HepG2 (cell line): ENCODE results near the gene GRIK3. TPM values are rescaled to one million over a fixed set of nuclear protein-coding genes. Genes with fewer than 3 reads are reported as not detected.

Source experiments
- ATAC-seq: fragments of 200-7000 bp; cut with Tn5 transposase; 3 replicates; pipeline ENCODE4 v1.9.1; 2020; ENCODE audit warnings: mild to moderate bottlenecking, moderate library complexity
- BruUV-seq: library from RNA; stranded (reverse); fragments of 400-500 nt; replicated peaks from 2 replicates; lab custom pipeline; 2021; lab: Mats Ljungman, UMichigan
- CTCF ChIA-PET: fragments of 300-600 bp; formaldehyde crosslinking; extraction: SDS; loops from one replicate; lab custom pipeline; 2021; ENCODE audit warnings: low total read pairs, inconsistent platforms, low intra/inter-chr PET ratio; lab: Yijun Ruan, JAX
- POLR2A ChIA-PET: fragments of 350-600 bp; sonication (Branson Sonifier 250); formaldehyde crosslinking; loops from one replicate; lab custom pipeline; 2020; ENCODE audit warnings: antibody characterized with exemption, inconsistent platforms; lab: Yijun Ruan, JAX
- DNase-seq: peaks from one replicate; pipeline ENCODE4 v3.0.0-alpha.2; 2015; ENCODE audit warnings: low spot score
- FAIRE-seq: peaks from 3 replicates; lab custom pipeline; 2011; peaks lifted over from hg19 to GRCh38; lab: Jason Lieb, UNC
- H2AFZ ChIP-seq: one replicate; pipeline ENCODE4 v1.6.1; 2011; ENCODE audit warnings: low read length, inconsistent platforms
- H3K27ac ChIP-seq: fragments of 300-600 bp; 3 replicates; pipeline ENCODE4 v1.8.0; 2011; ENCODE audit warnings: mixed run types, mild to moderate bottlenecking, mixed read lengths, low read length, inconsistent platforms; ENCODE audit not compliant: insufficient read depth; ENCODE audit errors: extremely low read length
- H3K27me3 ChIP-seq, 2 experiments: fragments of 200-600 bp in 1 of 2; 2 replicates in 1 of 2; 3 replicates in 1 of 2; pipeline versions ENCODE4 v1.6.0 to v1.8.0; 2011; ENCODE audit warnings: low read length in 2 of 2, mild to moderate bottlenecking in 2 of 2, moderate library complexity in 2 of 2, inconsistent platforms in 1 of 2; ENCODE audit not compliant: insufficient read depth in 2 of 2, control insufficient read depth in 1 of 2
- H3K36me3 ChIP-seq, 2 experiments: fragments of 200-600 bp in 1 of 2; replicated peaks in 1 of 2; 2 replicates in 1 of 2; 3 replicates in 1 of 2; pipeline versions ENCODE4 v1.5.1 to v1.8.0; 2011; ENCODE audit warnings: low read length in 2 of 2, inconsistent platforms in 1 of 2; ENCODE audit not compliant: insufficient read depth in 2 of 2, control insufficient read depth in 1 of 2
- H3K4me1 ChIP-seq: 2 replicates; pipeline ENCODE4 v1.5.1; 2012; ENCODE audit warnings: low read length, inconsistent platforms; ENCODE audit not compliant: insufficient read depth
- H3K4me2 ChIP-seq: 2 replicates; pipeline ENCODE4 v1.6.0; 2011; ENCODE audit warnings: low read depth, low read length, inconsistent platforms
- H3K4me3 ChIP-seq, 3 experiments: fragments of 200-600 bp in 1 of 3; sonication (generic), shearing (Covaris generic) in 1 of 3; replicated peaks in 1 of 3; 2 replicates each; pipeline ENCODE4 v1.5.1; 2011 to 2016; ENCODE audit warnings: low read length in 3 of 3, inconsistent platforms in 2 of 3, low read depth in 2 of 3, mild to moderate bottlenecking in 2 of 3, control low read depth in 1 of 3, mixed read lengths in 1 of 3; ENCODE audit not compliant: insufficient read depth in 1 of 3
- H3K79me2 ChIP-seq: one replicate; pipeline ENCODE4 v1.6.1; 2011; ENCODE audit warnings: low read length, inconsistent platforms; ENCODE audit not compliant: insufficient read depth
- H3K9ac ChIP-seq: 2 replicates; pipeline ENCODE4 v1.6.0; 2011; ENCODE audit warnings: mild to moderate bottlenecking, low read depth, low read length, inconsistent platforms; ENCODE audit not compliant: insufficient read depth
- H3K9me3 ChIP-seq: 2 replicates; pipeline ENCODE4 v1.5.1; 2012; ENCODE audit warnings: mild to moderate bottlenecking, low read length
- H4K20me1 ChIP-seq: 2 replicates; pipeline ENCODE4 v1.6.0; 2011; ENCODE audit warnings: inconsistent platforms, mild to moderate bottlenecking, low read length, moderate library complexity; ENCODE audit not compliant: insufficient read depth
- DPF2 ChIP-seq: sonication (generic); formaldehyde crosslinking; IDR thresholded peaks from 2 replicates; pipeline ENCODE4 v1.4.0; 2020; ENCODE audit warnings: mild to moderate bottlenecking, low read depth, missing genetic modification reagents, borderline replicate concordance
- GLMP ChIP-seq: sonication (generic); formaldehyde crosslinking; IDR thresholded peaks from 2 replicates; pipeline ENCODE4 v1.9.0; 2021; ENCODE audit warnings: missing genetic modification reagents, mild to moderate bottlenecking, borderline replicate concordance
- HNRNPK ChIP-seq: fragments of 200-400 bp; formaldehyde crosslinking; IDR thresholded peaks from 2 replicates; pipeline ENCODE4 v1.6.1; 2018; ENCODE audit warnings: low read length, low read depth, moderate library complexity, mild to moderate bottlenecking; ENCODE audit not compliant: poor library complexity, severe bottlenecking
- NCOA2 ChIP-seq: sonication (generic); formaldehyde crosslinking; IDR thresholded peaks from 2 replicates; pipeline ENCODE4 v1.8.0; 2022; ENCODE audit warnings: inconsistent platforms
- POGZ ChIP-seq: sonication (generic); formaldehyde crosslinking; IDR thresholded peaks from 2 replicates; pipeline ENCODE4 v1.4.0; 2020; ENCODE audit warnings: mild to moderate bottlenecking, missing genetic modification reagents
- SP140L ChIP-seq: sonication (generic); formaldehyde crosslinking; IDR thresholded peaks from 2 replicates; pipeline ENCODE4 v1.4.0; 2020; ENCODE audit warnings: missing genetic modification reagents, borderline replicate concordance
- STAT6 ChIP-seq: sonication (generic); formaldehyde crosslinking; IDR thresholded peaks from 2 replicates; pipeline ENCODE4 v1.4.0; 2020; ENCODE audit warnings: missing genetic modification reagents, mild to moderate bottlenecking, borderline replicate concordance
- TFAP4 ChIP-seq: sonication (generic); IDR thresholded peaks from 2 replicates; pipeline ENCODE4 v1.6.1; 2016; ENCODE audit warnings: low read depth, borderline replicate concordance
- ZNF333 ChIP-seq: sonication (generic); formaldehyde crosslinking; IDR thresholded peaks from 2 replicates; pipeline ENCODE4 v1.4.0; 2020; ENCODE audit warnings: mild to moderate bottlenecking, missing genetic modification reagents, borderline replicate concordance
- ZNF446 ChIP-seq: sonication (generic); formaldehyde crosslinking; IDR thresholded peaks from 2 replicates; pipeline ENCODE4 v1.5.0; 2020; ENCODE audit warnings: mild to moderate bottlenecking, missing genetic modification reagents
- WGBS: methylation state at CpG from one replicate; pipeline ENCODE4 v1.1.6; 2017; ENCODE audit warnings: low lambda C conversion rate; 5-methylcytosine and 5-hydroxymethylcytosine counted together
- in situ Hi-C: cut with HindIII; loops from 2 replicates; pipeline ENCODE4 v1.10.0; 2017; ENCODE audit warnings: low pct_unique_long_range_greater_than_20kb; ENCODE audit not compliant: extremely low pct_ligation_motif_present
- intact Hi-C: fragments of 100-400 bp; cut with micrococcal nuclease; formaldehyde crosslinking; loops from one replicate; pipeline ENCODE4 v1.10.0; 2022; ENCODE audit not compliant: unreplicated experiment
- polyA plus RNA-seq, 8 experiments: library from polyadenylated mRNA; depleted of rRNA in 3 of 8; stranded (reverse) in 7 of 8; unstranded in 1 of 8; fragments of >200 nt; fragmentation: Illumina TruSeq in 4 of 8; extraction: Trizol in 4 of 8; gene quantifications; 2 replicates each; pipeline versions ENCODE4 v1.2.1 to v1.2.3, GENCODE V29; 2011 to 2016; ENCODE audit warnings: low read depth in 4 of 8, missing spikeins in 1 of 8, mixed read lengths in 1 of 8; ENCODE audit not compliant: insufficient read depth in 1 of 8
- total RNA-seq, 5 experiments: library from RNA; depleted of rRNA; stranded (reverse); fragments of >200 nt; fragmentation: Illumina TruSeq; extraction: Trizol; gene quantifications; 2 replicates each; pipeline ENCODE4 v1.2.3, GENCODE V29; 2016; ENCODE audit warnings: low read depth in 1 of 5

GRIK3 gene
- total and polyA plus RNA-seq, 2 of the 13 experiments (the other 11 are each of a cell fraction or from before 2014, with no cell fraction given) = not detected

GRCh38 chr1:36963006-36963405, 71.3 kb downstream of the GRIK3 start:
- WGBS = 1% methylated on average over 8 of the region's 11 CpGs
- BruUV-seq = no TSS peak
- no peaks in the 10 kb centered on the region for H3K79me2 ChIP-seq
- ChIA-PET CTCF (no interaction called here), POLR2A (no interaction called here)
- in situ Hi-C loops (no loop called here), intact Hi-C loops (no loop called here)
- H2AFZ ChIP-seq = no peak overlapping the region
- H3K4me2 ChIP-seq = no peak overlapping the region
- H3K36me3 ChIP-seq = no peaks in the 10 kb centered on the region
- FAIRE-seq (no peak), DNase-seq (no peak)
- peaks cover 0 to 3% of the 10 kb centered on the region in 2 experiments; a peak in 2 of 5 replicates for H3K27me3 ChIP-seq
- no peaks in the 10 kb centered on the region for H3K9me3 ChIP-seq
- H3K4me1 ChIP-seq = no peaks in the 10 kb centered on the region
- TF ChIP-seq HNRNPK = no peak
- TF ChIP-seq STAT6 (CRISPR knock-in tag) = no peak
- no peak for TF ChIP-seq SP140L (CRISPR knock-in tag)
- no peak for TF ChIP-seq NCOA2
- no peak for TF ChIP-seq ZNF333 (CRISPR knock-in tag)
- TF ChIP-seq POGZ (CRISPR knock-in tag) = no peak
- no peak for TF ChIP-seq GLMP (CRISPR knock-in tag)
- no peak for TF ChIP-seq ZNF446
- no peak for TF ChIP-seq DPF2 (CRISPR knock-in tag)
- no peak for TF ChIP-seq TFAP4
- TF ChIP-seq, all 625 proteins: peak for 0
- H3K27ac ChIP-seq = no peak overlapping the region
- H4K20me1 ChIP-seq = 0 out of 2 replicates have a peak, but pooled peaks cover 2% of the 10 kb centered on the region
- H3K4me3 ChIP-seq = no peak overlapping the region
- H3K9ac ChIP-seq = no peak overlapping the region
- ATAC-seq = no peak
